ENCODE measurements around the gene GLIS1.

- no peak for TF ChIP-seq CTCF (IDR thresholded peaks at IDR 0.05; ENCODE audit: poor library complexity, severe bottlenecking)
- TF ChIP-seq POLR2AphosphoS5 (IDR thresholded peaks at IDR 0.05): no peak
- TF ChIP-seq EP300 (conservative IDR thresholded peaks at IDR 0.05; ENCODE audit: poor library complexity, severe bottlenecking): no peak
- no peak for TF ChIP-seq EZH2 (IDR thresholded peaks at IDR 0.05; ENCODE audit: borderline replicate concordance, insufficient read depth, low read length, poor library complexity, severe bottlenecking)
- TF ChIP-seq RAD21 (conservative IDR thresholded peaks at IDR 0.05): no peak
- no peak for TF ChIP-seq MXI1 (conservative IDR thresholded peaks at IDR 0.05; ENCODE audit: poor library complexity, severe bottlenecking)
- TF ChIP-seq REST (IDR thresholded peaks at IDR 0.05; ENCODE audit: borderline replicate concordance): no peak
- no peak for TF ChIP-seq SMC3 (conservative IDR thresholded peaks at IDR 0.05; ENCODE audit: poor library complexity)
These were observed 134.6 kb downstream of the GLIS1 start for GRCh38 chr1:53604291-53604919.

Measured in neural cell (in vitro differentiated cells).